LHCN-M2 (cell line): ENCODE measurements around the gene RABAC1. TPM values are rescaled to one million over a fixed set of nuclear protein-coding genes. Genes with fewer than 3 reads are reported as not detected.
A peak's percentile ranks its signal among the peaks of the same experiment; 100 is the strongest.

Experiments
- DNase-seq: peaks from one replicate; pipeline ENCODE4 v3.0.0-alpha.2; 2012; ENCODE audit warnings: low read depth
- total RNA-seq: library from RNA; depleted of rRNA; stranded (reverse); fragments of >200 nt; gene quantifications from 2 replicates; pipeline ENCODE4 v1.2.3, GENCODE V29; 2014

RABAC1 gene
- total RNA-seq, 1 experiment from 2014 or later = 174 TPM

GRCh38 chr19:41990028-41990427, 30.9 kb upstream of the RABAC1 start:
- no peak for DNase-seq

- DNase-seq = no peak
These were observed 29.8 kb upstream of the RABAC1 start for GRCh38 chr19:41988947-41989346.

GRCh38 chr19:41987141-41987860, 28.2 kb upstream of the RABAC1 start:
- no peak for DNase-seq

- DNase-seq = no peak
These were observed 25.8 kb upstream of the RABAC1 start for GRCh38 chr19:41984961-41985360.

GRCh38 chr19:41981724-41982123, 22.6 kb upstream of the RABAC1 start:
- no peak for DNase-seq

- no peak for DNase-seq
These were observed 19.3 kb upstream of the RABAC1 start for GRCh38 chr19:41978470-41978869.

- no peak for DNase-seq
These were observed 18.8 kb upstream of the RABAC1 start for GRCh38 chr19:41977916-41978315.

- DNase-seq = no peak
These were observed 15.5 kb upstream of the RABAC1 start for GRCh38 chr19:41974652-41975051.

GRCh38 chr19:41971363-41971762, 12.2 kb upstream of the RABAC1 start:
- DNase-seq = no peak

GRCh38 chr19:41969772-41970458, 10.8 kb upstream of the RABAC1 start:
- DNase-seq = no peak

- DNase-seq = no peak
These were observed 9.9 kb upstream of the RABAC1 start for GRCh38 chr19:41968751-41969595.

- DNase-seq = no peak
These were observed 8.1 kb upstream of the RABAC1 start for GRCh38 chr19:41967054-41967783.

- DNase-seq = no peak
These were observed 6.0 kb upstream of the RABAC1 start for GRCh38 chr19:41965106-41965505.

GRCh38 chr19:41960973-41961372, 1.9 kb upstream of the RABAC1 start:
- no peak for DNase-seq

- peak; percentile 38 for DNase-seq
These were observed 610 bp downstream of the RABAC1 start for GRCh38 chr19:41958367-41959055.

- DNase-seq = peak; percentile 79
These were observed 1.2 kb downstream of the RABAC1 start for GRCh38 chr19:41957838-41958366.

- DNase-seq = no peak
These were observed 1.8 kb downstream of the RABAC1 start for GRCh38 chr19:41957161-41957837.

GRCh38 chr19:41956621-41957020, 2.5 kb downstream of the RABAC1 start:
- no peak for DNase-seq

- DNase-seq = no peak
These were observed 3.6 kb downstream of the RABAC1 start for GRCh38 chr19:41955521-41955920.

- DNase-seq = peak; percentile 52
These were observed 7.4 kb downstream of the RABAC1 start for GRCh38 chr19:41951686-41952172.
